ENCODE data around the gene TREH.

- TF ChIP-seq CTCF (IDR thresholded peaks at IDR 0.05; ENCODE audit: low read depth, low read length) (no peak), MYC (IDR thresholded peaks at IDR 0.05; ENCODE audit: low read depth, low read length) (no peak), POLR2A (IDR thresholded peaks at IDR 0.05; ENCODE audit: extremely low read depth, insufficient read length) (no peak)
These were observed 29.1 kb downstream of the TREH start for GRCh38 chr11:118650366-118650765.

Data from NB4 (cell line).